Panc1 (cell line): ENCODE measurements around the gene TNPO2.

Experiments used
- POLR2AphosphoS5 ChIP-seq: IDR thresholded peaks from 2 replicates; pipeline ENCODE4 v1.6.1; 2012; ENCODE audit warnings: mild to moderate bottlenecking, low read depth, low read length, moderate library complexity
- SIN3A ChIP-seq: IDR thresholded peaks from 2 replicates; pipeline ENCODE4 v1.6.1; 2012; ENCODE audit warnings: low read depth, mild to moderate bottlenecking, low read length, moderate library complexity, borderline replicate concordance; ENCODE audit not compliant: insufficient read depth
- TCF7L2 ChIP-seq: IDR thresholded peaks from 2 replicates; pipeline ENCODE4 v1.6.1; 2011; ENCODE audit warnings: mild to moderate bottlenecking, low read depth, low read length, inconsistent platforms
- TF ChIP-seq, protein P1 (sequence below): fragments of 450-650 bp; IDR thresholded peaks from 2 replicates; pipeline ENCODE4 v1.5.1; 2017; ENCODE audit warnings: mild to moderate bottlenecking
- TF ChIP-seq, protein P2 (sequence below), 2 experiments: IDR thresholded peaks; 2 replicates each; pipeline ENCODE4 v1.6.1; 2011 to 2012; ENCODE audit warnings: low read depth in 2 of 2, control low read depth in 1 of 2, low read length in 1 of 2, mild to moderate bottlenecking in 1 of 2, moderate library complexity in 1 of 2; ENCODE audit not compliant: insufficient read depth in 1 of 2

DNA sequence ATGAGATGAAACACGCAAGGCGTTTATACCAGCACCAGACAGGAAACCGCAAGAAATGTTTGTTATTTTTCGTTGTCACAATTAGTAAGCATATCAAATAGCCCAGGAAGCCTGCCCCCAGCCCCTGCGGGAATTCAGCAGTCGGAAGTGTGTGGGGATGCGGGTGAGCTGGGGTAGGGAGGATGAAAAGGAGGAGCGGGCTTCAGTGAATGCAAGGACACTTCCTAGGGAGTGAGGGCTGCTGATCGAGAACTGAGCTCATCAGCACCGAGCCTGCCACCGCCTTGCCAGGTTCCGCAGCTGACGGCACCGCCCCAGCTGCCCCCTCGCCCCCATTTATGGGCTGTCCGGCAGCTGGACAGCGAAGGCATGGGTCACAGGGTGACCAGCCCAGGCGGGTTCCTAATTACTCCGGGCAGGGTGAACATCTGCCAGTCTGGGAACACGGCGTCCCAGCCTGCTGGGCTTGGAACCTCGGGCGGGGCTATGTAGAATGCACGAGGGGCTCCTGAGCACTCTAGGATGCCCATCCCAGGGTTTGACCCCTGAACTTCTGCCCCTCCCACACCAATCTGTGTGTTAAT is 26.3 kb upstream of the TNPO2 start:
- TF ChIP-seq, protein P1, sequence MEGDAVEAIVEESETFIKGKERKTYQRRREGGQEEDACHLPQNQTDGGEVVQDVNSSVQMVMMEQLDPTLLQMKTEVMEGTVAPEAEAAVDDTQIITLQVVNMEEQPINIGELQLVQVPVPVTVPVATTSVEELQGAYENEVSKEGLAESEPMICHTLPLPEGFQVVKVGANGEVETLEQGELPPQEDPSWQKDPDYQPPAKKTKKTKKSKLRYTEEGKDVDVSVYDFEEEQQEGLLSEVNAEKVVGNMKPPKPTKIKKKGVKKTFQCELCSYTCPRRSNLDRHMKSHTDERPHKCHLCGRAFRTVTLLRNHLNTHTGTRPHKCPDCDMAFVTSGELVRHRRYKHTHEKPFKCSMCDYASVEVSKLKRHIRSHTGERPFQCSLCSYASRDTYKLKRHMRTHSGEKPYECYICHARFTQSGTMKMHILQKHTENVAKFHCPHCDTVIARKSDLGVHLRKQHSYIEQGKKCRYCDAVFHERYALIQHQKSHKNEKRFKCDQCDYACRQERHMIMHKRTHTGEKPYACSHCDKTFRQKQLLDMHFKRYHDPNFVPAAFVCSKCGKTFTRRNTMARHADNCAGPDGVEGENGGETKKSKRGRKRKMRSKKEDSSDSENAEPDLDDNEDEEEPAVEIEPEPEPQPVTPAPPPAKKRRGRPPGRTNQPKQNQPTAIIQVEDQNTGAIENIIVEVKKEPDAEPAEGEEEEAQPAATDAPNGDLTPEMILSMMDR = no peak
- TF ChIP-seq, protein P2, sequence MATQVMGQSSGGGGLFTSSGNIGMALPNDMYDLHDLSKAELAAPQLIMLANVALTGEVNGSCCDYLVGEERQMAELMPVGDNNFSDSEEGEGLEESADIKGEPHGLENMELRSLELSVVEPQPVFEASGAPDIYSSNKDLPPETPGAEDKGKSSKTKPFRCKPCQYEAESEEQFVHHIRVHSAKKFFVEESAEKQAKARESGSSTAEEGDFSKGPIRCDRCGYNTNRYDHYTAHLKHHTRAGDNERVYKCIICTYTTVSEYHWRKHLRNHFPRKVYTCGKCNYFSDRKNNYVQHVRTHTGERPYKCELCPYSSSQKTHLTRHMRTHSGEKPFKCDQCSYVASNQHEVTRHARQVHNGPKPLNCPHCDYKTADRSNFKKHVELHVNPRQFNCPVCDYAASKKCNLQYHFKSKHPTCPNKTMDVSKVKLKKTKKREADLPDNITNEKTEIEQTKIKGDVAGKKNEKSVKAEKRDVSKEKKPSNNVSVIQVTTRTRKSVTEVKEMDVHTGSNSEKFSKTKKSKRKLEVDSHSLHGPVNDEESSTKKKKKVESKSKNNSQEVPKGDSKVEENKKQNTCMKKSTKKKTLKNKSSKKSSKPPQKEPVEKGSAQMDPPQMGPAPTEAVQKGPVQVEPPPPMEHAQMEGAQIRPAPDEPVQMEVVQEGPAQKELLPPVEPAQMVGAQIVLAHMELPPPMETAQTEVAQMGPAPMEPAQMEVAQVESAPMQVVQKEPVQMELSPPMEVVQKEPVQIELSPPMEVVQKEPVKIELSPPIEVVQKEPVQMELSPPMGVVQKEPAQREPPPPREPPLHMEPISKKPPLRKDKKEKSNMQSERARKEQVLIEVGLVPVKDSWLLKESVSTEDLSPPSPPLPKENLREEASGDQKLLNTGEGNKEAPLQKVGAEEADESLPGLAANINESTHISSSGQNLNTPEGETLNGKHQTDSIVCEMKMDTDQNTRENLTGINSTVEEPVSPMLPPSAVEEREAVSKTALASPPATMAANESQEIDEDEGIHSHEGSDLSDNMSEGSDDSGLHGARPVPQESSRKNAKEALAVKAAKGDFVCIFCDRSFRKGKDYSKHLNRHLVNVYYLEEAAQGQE (IDR thresholded peaks at IDR 0.05; ENCODE audit: insufficient read depth in 1 of 2, low read depth in 2 of 2, low read length in 1 of 2) = no peak
- TF ChIP-seq TCF7L2 (no peak), POLR2AphosphoS5 (no peak), SIN3A (no peak)
